Motor neuron (in vitro differentiated cells): ENCODE results near the gene PKN2. TPM values are rescaled to one million over a fixed set of nuclear protein-coding genes. Genes with fewer than 3 reads are reported as not detected.
A peak's percentile ranks its signal among the peaks of the same experiment; 100 is the strongest.
"Not testable (repeated sequence)": the region's sequence is repeated elsewhere in the genome, so short reads cannot be mapped to it uniquely, and the experiment has no call there.

Experiments
- ATAC-seq, 8 experiments: fragments of 200-7000 bp; cut with Tn5 transposase; replicated peaks in 6 of 8; 2 replicates each; pipeline ENCODE4 v1.8.0; 2021; ENCODE audit warnings: mild to moderate bottlenecking in 8 of 8, moderate library complexity in 8 of 8
- H3K27ac ChIP-seq, 2 donors: fragments of 250-450 bp; sonication (Bioruptor Pico); 2 replicates each; pipeline ENCODE4 v1.9.0; 2021; ENCODE audit warnings: antibody characterized with exemption in 2 of 2, mild to moderate bottlenecking in 2 of 2, moderate library complexity in 1 of 2
- H3K4me1 ChIP-seq, 2 donors: fragments of 250-450 bp; sonication (Bioruptor Pico); replicated peaks in 1 of 2; 2 replicates each; pipeline ENCODE4 v1.6.1; 2021; ENCODE audit warnings: antibody characterized with exemption in 2 of 2, mild to moderate bottlenecking in 2 of 2, moderate library complexity in 1 of 2
- H3K4me3 ChIP-seq, 5 donors: fragments of 250-450 bp; sonication (Bioruptor Pico); 2 replicates each; pipeline ENCODE4 v1.9.0; 2021; ENCODE audit warnings: antibody characterized with exemption in 5 of 5, mild to moderate bottlenecking in 5 of 5, moderate library complexity in 4 of 5
- WGBS, 10 experiments: fragments of 450-650 bp; shearing (Covaris generic); methylation state at CpG; one replicate each; pipeline ENCODE4 v1.0.0; 2022; 5-methylcytosine and 5-hydroxymethylcytosine counted together
- in situ Hi-C, 9 experiments: fragments of 400-800 bp; cut with MboI; loops; one replicate each; pipeline ENCODE4 v1.15.0; 2021; ENCODE audit warnings: low sequenced_read_pairs in 9 of 9, low pct_unique_long_range_greater_than_20kb in 2 of 9; ENCODE audit not compliant: unreplicated experiment in 9 of 9
- total RNA-seq, 8 experiments: library from RNA; unstranded; fragments of 300-600 nt; gene quantifications; 2 replicates each; pipeline versions ENCODE4 v1.2.3 to v1.2.4, GENCODE V29; 2022

PKN2 gene
- total RNA-seq, 8 experiments from 2014 or later = 19.9 to 51.5 (median 32.7) TPM

DNA sequence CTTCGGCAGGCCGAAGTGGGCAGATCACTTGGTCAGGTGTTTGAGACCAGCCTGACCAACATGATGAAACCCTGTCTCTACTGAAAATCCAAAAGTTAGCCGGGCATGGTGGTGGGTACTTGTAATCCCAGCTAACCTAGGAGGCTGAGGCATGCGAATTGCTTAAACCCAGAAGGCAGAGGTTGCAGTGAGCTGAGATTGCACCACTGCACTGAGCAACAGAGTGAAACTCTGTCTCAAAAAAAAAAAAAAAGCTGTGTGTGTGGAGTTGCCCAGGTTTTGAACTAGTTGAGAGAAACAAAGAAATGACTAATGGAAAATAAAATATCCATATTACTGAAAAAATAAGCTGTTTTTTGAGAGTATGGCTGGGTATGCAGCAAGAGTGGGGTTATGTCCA, 107.1 kb downstream of the PKN2 start:
- Histone ChIP-seq H3K27ac (no peak overlapping the region), H3K4me1 (no peaks in the 10 kb centered on the region), H3K4me3 (no peak overlapping the region)
- no peak for ATAC-seq
- in situ Hi-C loops = no loop called here
- WGBS, 10 experiments = 90 to 100% (median 100%) methylated on average over 2 to 4 of the region's 4 CpGs; no CpG with 5 or more reads in 1 of the 10 experiments

DNA sequence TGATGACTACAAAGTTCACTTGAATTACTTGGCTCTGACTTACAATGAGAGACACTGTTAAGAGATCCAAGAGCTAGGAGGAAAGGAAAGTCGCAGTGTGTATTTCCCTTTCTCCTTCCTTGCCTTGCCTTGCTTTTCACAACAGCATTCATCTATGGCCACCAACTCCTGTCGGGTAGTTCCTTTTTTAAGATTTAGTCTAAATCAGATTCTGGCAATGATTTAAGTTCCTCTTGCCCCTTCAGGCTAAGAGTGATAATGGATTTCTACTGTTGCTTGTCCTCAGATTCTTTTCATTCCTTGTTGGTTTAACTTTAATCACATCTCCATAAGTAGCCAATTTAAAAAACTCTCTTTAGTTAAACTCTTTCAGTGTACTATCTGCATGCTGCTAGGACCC, 115.4 kb downstream of the PKN2 start:
- no peak for ATAC-seq
- no peaks in the 10 kb centered on the region for H3K4me1 ChIP-seq
- WGBS, 10 experiments = 80 to 100% (median 100%) methylated on average over 1 to 2 of the region's 2 CpGs; no CpG with 5 or more reads in 1 of the 10 experiments
- no peak overlapping the region for H3K27ac ChIP-seq
- H3K4me3 ChIP-seq = no peak overlapping the region
- in situ Hi-C loops = no loop called here

DNA sequence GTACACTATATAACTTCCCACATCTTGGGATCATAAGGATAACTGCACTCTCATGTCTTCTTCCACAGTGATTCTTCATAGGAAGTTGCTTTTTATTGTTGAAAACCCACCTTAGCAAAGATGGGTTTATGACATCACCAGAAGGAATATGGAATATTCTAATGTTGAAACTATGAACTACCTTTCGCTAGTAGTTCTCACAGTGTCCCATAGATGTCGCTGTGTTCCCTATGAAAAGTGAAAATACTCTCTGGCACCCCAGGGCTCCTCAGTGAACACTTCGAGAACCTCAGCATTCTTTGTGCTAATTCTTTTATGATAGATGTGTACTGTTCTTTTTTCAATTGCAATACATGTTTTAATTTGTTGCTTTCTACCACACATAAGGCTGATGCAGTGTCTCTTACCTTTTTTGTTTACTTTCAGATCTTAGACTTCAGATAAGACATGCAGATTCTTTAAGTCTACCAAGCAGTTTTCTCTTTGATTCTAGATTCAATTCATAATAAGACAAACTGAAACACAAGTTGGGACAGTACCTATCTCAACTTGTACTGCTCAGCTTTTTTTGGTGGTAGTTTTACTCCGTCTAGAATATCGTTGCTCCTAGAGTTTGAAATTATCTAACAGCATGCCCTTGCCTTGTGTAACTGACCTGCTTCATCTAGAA, 116.4 kb downstream of the PKN2 start:
- in situ Hi-C loops = no loop called here
- Histone ChIP-seq H3K4me1 (no peaks in the 10 kb centered on the region), H3K4me3 (no peak overlapping the region), H3K27ac (no peak overlapping the region)
- WGBS, 10 experiments = 55 to 100% (median 87%) methylated on average over 1 to 5 of the region's 5 CpGs; no CpG with 5 or more reads in 1 of the 10 experiments
- ATAC-seq = peak in 3 of 8 experiments; percentile 54 to 81 (median 65)

DNA sequence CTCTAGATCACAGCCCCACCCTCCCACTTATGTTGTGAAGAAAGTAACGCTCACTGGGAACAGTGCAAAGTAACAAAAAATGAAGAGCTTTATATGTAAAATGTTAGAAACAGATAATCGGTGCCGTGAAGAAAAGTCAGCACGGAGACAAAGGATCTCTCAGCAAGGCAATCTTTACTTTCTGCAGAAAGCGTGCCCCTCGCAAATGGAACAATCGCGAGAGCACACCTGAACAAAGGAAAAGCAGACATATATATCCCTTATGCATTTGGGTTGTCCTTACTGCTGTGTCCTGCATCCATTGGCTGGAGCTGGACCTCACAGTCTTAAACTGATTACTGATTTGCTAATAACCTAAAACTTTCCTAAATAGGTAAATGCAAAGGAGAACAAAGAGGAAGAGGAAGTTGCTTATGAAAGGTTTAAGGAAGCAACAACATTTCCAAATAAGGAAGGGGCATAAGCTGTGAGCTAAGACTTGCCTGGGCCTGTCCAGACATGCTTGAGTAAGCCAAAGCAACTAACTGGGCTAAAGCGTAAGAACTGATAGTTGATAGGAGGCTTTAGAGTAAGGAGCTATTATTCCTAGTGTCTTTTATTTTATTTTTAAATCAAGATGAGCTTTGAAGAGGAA, 117.6 kb downstream of the PKN2 start:
- Histone ChIP-seq H3K4me3 (no peak overlapping the region), H3K4me1 (no peaks in the 10 kb centered on the region), H3K27ac (no peak overlapping the region)
- in situ Hi-C loops = no loop called here
- ATAC-seq = no peak
- 94 to 100% (median 97%) methylated on average over 4 to 9 of the region's 9 CpGs for WGBS, 10 experiments

DNA sequence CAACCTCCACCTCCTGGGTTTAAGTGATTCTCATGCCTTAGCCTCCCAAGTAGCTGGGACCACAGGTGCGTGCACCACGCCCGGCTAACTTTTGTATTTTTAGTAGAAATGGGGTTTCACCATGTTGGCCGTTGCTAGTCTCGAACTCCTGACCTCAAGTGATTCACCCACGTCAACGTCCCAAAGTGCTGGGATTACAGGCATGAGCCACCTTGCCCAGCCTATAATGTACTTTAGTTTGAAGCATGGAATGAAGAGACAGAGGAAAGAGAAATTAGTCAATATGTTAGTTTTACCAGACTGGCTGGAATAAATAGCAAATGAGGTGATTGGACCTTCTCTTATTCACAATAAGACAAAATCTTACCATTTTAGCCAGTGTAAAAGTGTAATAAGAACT, 118.3 kb downstream of the PKN2 start:
- Histone ChIP-seq H3K4me3 (no peak overlapping the region), H3K4me1 (no peaks in the 10 kb centered on the region), H3K27ac (no peak overlapping the region)
- ATAC-seq = no peak
- in situ Hi-C loops = no loop called here
- 83 to 100% (median 96%) methylated on average over 3 to 7 of the region's 7 CpGs; no CpG with 5 or more reads in 2 of the 10 experiments for WGBS, 10 experiments

DNA sequence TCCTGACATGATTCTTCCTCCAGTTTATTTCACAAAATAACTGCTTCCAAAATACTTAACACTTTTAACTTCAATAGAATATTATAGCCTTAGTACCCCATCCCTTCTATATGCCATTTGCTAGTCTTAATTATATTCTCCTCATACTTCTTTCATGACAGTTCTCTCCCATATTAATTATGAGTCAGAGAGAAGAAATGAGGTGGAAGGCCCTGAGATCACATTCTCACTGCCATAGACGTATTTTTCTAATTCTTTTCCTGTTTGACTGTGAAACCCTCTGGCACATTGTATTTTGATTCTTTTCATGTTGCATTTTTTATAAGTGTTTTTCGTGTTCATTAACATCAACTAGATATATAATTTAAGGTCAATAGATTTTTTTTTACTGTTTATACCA, 118.9 kb downstream of the PKN2 start:
- Histone ChIP-seq H3K4me1 (no peaks in the 10 kb centered on the region), H3K4me3 (no peak overlapping the region), H3K27ac (no peak overlapping the region)
- 25 to 100% (median 91%) methylated on average over 1 to 2 of the region's 2 CpGs for WGBS, 10 experiments
- peak in 1 of 8 experiments; percentile 32 for ATAC-seq
- in situ Hi-C loops = no loop called here

DNA sequence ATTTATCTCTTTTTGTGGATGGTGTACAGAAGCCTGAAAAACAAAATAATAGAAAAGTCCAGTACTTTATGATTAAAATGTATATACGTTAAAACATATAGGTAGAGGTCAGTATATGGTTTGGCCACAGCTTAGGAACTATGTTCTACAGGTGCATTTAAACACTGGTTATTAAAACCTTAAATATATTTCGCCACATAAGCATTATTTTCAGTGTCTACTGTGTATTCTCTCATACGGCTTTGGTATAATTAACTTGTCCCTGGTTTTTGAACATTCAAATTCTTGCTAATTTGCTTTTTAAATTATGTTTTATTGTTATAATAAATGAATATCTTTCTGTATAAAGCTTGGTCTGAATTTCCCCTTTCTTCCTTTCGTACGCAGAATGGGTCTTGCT, 119.4 kb downstream of the PKN2 start:
- no peak for ATAC-seq
- 92 to 100% (median 95%) methylated on average over 2 to 5 of the region's 5 CpGs for WGBS, 10 experiments
- H3K4me3 ChIP-seq = no peak overlapping the region
- no peak overlapping the region for H3K27ac ChIP-seq
- no peaks in the 10 kb centered on the region for H3K4me1 ChIP-seq
- in situ Hi-C loops = no loop called here

DNA sequence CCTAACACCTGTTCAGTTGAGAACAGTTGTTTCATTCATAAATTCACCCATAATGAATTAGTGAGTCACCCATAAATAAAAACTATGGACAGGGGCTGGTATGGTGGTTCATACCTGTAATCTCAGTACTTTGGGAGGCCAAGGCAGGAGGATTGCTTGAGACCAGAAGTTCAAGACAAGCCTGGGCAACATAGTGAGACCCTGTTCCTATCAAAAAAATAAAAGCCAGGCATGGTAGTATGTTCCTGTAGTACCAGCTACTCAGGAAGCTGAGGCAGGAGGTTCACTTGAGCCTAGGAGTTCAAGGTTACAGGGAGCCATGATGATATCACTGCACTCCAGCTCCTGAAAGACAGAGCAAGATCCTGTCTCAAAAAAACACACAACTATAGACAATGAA, 128.3 kb downstream of the PKN2 start:
- Histone ChIP-seq H3K4me3 (no peak overlapping the region), H3K27ac (no peak overlapping the region), H3K4me1 (no peaks in the 10 kb centered on the region)
- in situ Hi-C loops = no loop called here
- ATAC-seq = no peak

DNA sequence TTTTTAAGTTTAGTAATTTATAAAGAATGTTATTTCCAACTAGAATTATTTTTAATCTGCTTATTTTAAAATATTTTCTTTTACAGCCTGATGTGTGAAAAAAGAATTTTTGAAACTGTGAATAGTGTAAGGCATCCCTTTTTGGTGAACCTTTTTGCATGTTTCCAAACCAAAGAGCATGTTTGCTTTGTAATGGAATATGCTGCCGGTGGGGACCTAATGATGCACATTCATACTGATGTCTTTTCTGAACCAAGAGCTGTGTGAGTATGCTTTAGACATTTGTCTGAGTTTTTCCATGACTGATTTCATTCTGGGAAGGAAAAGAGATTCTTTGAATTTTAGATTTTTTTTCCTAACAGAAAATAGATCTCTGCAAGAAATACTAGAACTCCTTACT, 129.4 kb downstream of the PKN2 start:
- H3K27ac ChIP-seq = no peak overlapping the region
- WGBS, 10 experiments = 13 to 100% (median 80%) methylated on average over 1 of the region's 1 CpG; no CpG with 5 or more reads in 1 of the 10 experiments
- in situ Hi-C loops = no loop called here
- no peaks in the 10 kb centered on the region for H3K4me1 ChIP-seq
- H3K4me3 ChIP-seq = no peak overlapping the region
- ATAC-seq = no peak

DNA sequence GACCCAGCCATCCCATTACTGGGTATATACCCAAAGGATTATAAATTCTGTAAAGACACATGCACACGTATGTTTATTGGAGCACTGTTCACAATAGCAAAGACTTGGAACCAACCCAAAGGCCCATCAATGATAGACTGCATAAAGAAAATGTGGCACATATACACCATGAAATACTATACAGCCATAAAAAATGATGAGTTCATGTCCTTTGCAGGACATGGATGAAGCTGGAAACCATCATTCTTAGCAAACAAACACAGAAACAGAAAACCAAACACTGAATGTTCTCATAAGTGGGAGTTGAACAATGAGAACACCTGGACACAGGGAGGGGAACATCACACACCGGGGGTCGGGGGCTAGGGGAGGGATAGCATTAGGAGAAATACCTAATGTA, 135.6 kb downstream of the PKN2 start:
- in situ Hi-C loops, H3K27ac ChIP-seq, H3K4me3 ChIP-seq, H3K4me1 ChIP-seq, ATAC-seq: not testable (repeated sequence)
- 93 to 100% (median 100%) methylated on average over 1 to 3 of the region's 3 CpGs; no CpG with 5 or more reads in 4 of the 10 experiments for WGBS, 10 experiments

DNA sequence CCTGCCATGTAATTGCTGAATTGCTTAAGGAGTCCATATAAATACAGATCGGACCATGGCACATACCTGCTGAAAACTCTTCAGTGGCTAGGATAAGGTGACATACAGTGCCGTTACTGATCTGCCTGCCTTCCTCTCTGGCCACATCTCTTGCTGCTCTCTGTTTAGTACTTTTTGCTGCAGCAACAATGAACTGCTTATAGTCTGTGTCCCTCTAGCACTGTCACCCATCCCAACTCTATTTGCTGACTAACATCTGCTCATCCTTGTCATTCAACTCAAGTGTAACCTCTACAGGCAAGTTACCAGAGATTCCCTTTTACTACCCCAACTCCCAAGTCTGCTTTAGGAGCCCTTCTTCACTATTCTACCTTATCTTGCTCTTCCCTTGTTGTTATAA, 141.6 kb downstream of the PKN2 start:
- Histone ChIP-seq H3K4me1 (no peaks in the 10 kb centered on the region), H3K27ac (no peak overlapping the region), H3K4me3 (no peak overlapping the region)
- no peak for ATAC-seq
- 50 to 100% (median 96%) methylated on average over 1 to 2 of the region's 2 CpGs; no CpG with 5 or more reads in 1 of the 10 experiments for WGBS, 10 experiments
- in situ Hi-C loops = no loop called here

DNA sequence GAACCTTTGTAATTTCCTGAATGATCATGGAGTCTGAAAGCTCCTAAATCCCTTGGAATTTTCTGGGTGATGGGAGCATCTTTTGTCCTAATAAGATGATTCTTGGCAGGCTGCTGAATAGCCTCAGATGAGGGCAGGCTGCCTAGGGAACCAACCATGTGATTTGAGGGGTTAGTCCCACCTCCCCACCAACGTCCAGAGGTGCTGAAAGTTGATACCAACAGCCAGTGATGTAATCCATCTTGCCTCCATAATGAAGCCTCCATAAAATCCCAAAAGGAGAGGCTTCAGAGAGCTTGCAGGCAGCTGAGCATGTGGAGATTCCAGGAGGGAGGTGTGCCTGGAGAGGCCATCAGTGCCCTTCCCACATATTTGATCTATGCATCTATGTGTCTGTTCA, 163.6 kb downstream of the PKN2 start:
- no peak overlapping the region for H3K27ac ChIP-seq
- H3K4me1 ChIP-seq = no peaks in the 10 kb centered on the region
- 0 to 40% (median 11%) methylated on average over 1 of the region's 1 CpG; no CpG with 5 or more reads in 5 of the 10 experiments for WGBS, 10 experiments
- in situ Hi-C loops = no loop called here
- ATAC-seq = peak in 4 of 8 experiments; percentile 39 to 62 (median 54)
- H3K4me3 ChIP-seq = no peak overlapping the region

DNA sequence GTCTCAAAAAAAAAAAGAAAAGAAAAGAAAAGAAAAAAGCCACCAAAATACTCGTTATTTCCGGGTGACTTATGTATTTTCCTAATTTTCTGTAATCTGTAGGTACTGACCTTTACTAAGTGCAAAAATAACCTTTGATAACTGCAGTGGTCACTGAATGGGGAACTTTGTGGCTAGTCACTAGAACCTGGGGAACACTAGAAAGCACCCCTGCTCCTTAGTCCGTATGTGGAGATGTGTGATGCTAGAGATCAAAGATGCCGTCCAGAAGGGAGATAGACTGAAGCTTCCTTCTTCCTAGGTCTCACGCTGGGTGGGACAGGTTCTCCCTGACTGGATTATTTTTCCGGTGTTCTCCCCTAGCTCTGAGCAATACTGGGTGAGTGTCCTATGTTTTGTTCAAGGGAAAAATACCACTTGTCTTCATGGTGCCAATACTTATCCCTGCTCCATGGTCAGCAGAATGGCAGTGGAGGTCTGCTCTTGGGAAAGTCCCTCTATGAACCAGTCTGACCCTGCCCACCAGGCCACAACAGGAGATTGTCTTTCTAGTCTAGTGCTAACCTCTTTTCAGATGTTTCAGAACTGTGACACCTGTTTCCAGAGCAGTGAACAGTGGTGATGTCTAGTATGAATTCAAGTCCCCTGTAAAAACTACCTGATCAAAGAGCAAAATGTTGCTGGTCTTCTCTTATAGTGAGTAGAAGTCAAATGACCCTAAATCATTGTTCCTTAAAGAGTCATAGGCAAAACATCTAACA, 167.4 kb downstream of the PKN2 start:
- 57 to 100% (median 92%) methylated on average over 1 to 6 of the region's 6 CpGs for WGBS, 10 experiments
- no peak overlapping the region for H3K27ac ChIP-seq
- in situ Hi-C loops = loop anchor here in 1 of 9 experiments (25.0 kb wide), 1 partner anchor 1714 kb away; no protein-coding TSS in a partner anchor
- H3K4me1 ChIP-seq = no peaks in the 10 kb centered on the region
- H3K4me3 ChIP-seq = no peak overlapping the region
- ATAC-seq = no peak
